Inflammatory macrophage (primary cell): Measurements from ENCODE around the gene SMIM41.
"Not testable (repeated sequence)": the region's sequence is repeated elsewhere in the genome, so short reads cannot be mapped to it uniquely, and the experiment has no call there.

Source experiments
- DNase-seq, 2 donors: peaks; one replicate each; pipeline ENCODE4 v3.0.0-alpha.2; 2020 to 2022

The SMIM41 gene

GRCh38 chr12:52085682-52086180 lies 6.2 kb downstream of the SMIM41 start:
- no peak for DNase-seq

GRCh38 chr12:52086366-52086765 lies 6.9 kb downstream of the SMIM41 start:
- no peak for DNase-seq

GRCh38 chr12:52086944-52087835 lies 7.7 kb downstream of the SMIM41 start:
- DNase-seq, result peak; percentile 14 to 57

- DNase-seq, result no peak
Observed at GRCh38 chr12:52087961-52088820, 8.7 kb downstream of the SMIM41 start.

- DNase-seq, result no peak
Observed at GRCh38 chr12:52089491-52089890, 10.0 kb downstream of the SMIM41 start.

GRCh38 chr12:52090291-52090690 lies 10.8 kb downstream of the SMIM41 start:
- no peak for DNase-seq

- DNase-seq, result no peak
Observed at GRCh38 chr12:52091061-52091460, 11.6 kb downstream of the SMIM41 start.

- DNase-seq, result no peak
Observed at GRCh38 chr12:52091869-52092268, 12.4 kb downstream of the SMIM41 start.

- DNase-seq, result no peak
Observed at GRCh38 chr12:52093346-52093745, 13.8 kb downstream of the SMIM41 start.

GRCh38 chr12:52096332-52097044 lies 17.0 kb downstream of the SMIM41 start:
- DNase-seq, result no peak

GRCh38 chr12:52097045-52097666 lies 17.7 kb downstream of the SMIM41 start:
- no peak for DNase-seq

GRCh38 chr12:52104431-52105089 lies 25.1 kb downstream of the SMIM41 start:
- DNase-seq, result not testable (repeated sequence)

- DNase-seq, result not testable (repeated sequence)
Observed at GRCh38 chr12:52116222-52117125, 37.0 kb downstream of the SMIM41 start.

- not testable (repeated sequence) for DNase-seq
Observed at GRCh38 chr12:52117806-52118475, 38.4 kb downstream of the SMIM41 start.

GRCh38 chr12:52119398-52120254 lies 40.1 kb downstream of the SMIM41 start:
- peak in 1 of 2 donors; percentile 22 for DNase-seq

GRCh38 chr12:52120951-52121823 lies 41.7 kb downstream of the SMIM41 start:
- DNase-seq, result peak; percentile 24 to 52

- DNase-seq, result peak; percentile 29 to 57
Observed at GRCh38 chr12:52121824-52122539, 42.5 kb downstream of the SMIM41 start.
